H1 (cell line): ENCODE measurements around the gene ARHGEF39. TPM values are rescaled to one million over a fixed set of nuclear protein-coding genes. Genes with fewer than 3 reads are reported as not detected.
"Not testable (repeated sequence)": the region's sequence is repeated elsewhere in the genome, so short reads cannot be mapped to it uniquely, and the experiment has no call there.

Experiments used
- CTCF ChIA-PET: fragments of 300-600 bp; sonication (Branson Sonifier 250); formaldehyde crosslinking; loops from one replicate; lab custom pipeline; 2021; ENCODE audit not compliant: partially characterized antibody; lab: Charles Lee
- POLR2A ChIA-PET: fragments of 300-600 bp; sonication (Branson Sonifier 250); formaldehyde crosslinking; loops from one replicate; lab custom pipeline; 2021; ENCODE audit warnings: inconsistent platforms; ENCODE audit not compliant: partially characterized antibody; lab: Charles Lee
- DNase-seq, 2 experiments: peaks; one replicate each; pipeline versions ENCODE4 v3.0.0 to v3.0.0-alpha.2; 2010 to 2022; ENCODE audit warnings: low spot score in 2 of 2, low read depth in 1 of 2, mixed read lengths in 1 of 2
- FAIRE-seq: peaks from 2 replicates; lab custom pipeline; 2011; peaks lifted over from hg19 to GRCh38; lab: Jason Lieb, UNC
- H2AFZ ChIP-seq: 2 replicates; pipeline ENCODE4 v1.8.1; 2012; ENCODE audit warnings: low read length, inconsistent platforms
- H2AK5ac ChIP-seq: 2 replicates; pipeline ENCODE4 v1.6.1; 2013; ENCODE audit warnings: low read depth, low read length
- H2BK120ac ChIP-seq: replicated peaks from 2 replicates; pipeline ENCODE3; 2013; ENCODE audit warnings: low read depth, low read length, inconsistent platforms
- H2BK12ac ChIP-seq: 2 replicates; pipeline ENCODE4 v1.6.1; 2013; ENCODE audit warnings: low read depth, low read length
- H2BK15ac ChIP-seq: 2 replicates; pipeline ENCODE4 v1.6.1; 2013; ENCODE audit warnings: low read length
- H2BK20ac ChIP-seq: 2 replicates; pipeline ENCODE4 v1.6.1; 2013; ENCODE audit warnings: low read length
- H2BK5ac ChIP-seq: 2 replicates; pipeline ENCODE4 v1.6.1; 2013; ENCODE audit warnings: low read depth, low read length
- H3K14ac ChIP-seq: 2 replicates; pipeline ENCODE4 v1.6.1; 2013; ENCODE audit warnings: inconsistent platforms; ENCODE audit not compliant: insufficient read length
- H3K18ac ChIP-seq: 2 replicates; pipeline ENCODE4 v1.6.1; 2013; ENCODE audit warnings: low read length; ENCODE audit errors: extremely low read depth
- H3K23ac ChIP-seq: 2 replicates; pipeline ENCODE4 v1.6.1; 2013; ENCODE audit warnings: inconsistent platforms; ENCODE audit not compliant: insufficient read length
- H3K23me2 ChIP-seq: 2 replicates; pipeline ENCODE4 v1.6.1; 2013; ENCODE audit warnings: low read depth, low read length
- H3K27ac ChIP-seq: 2 replicates; pipeline ENCODE4 v1.6.1; 2011; ENCODE audit warnings: low read depth, low read length, inconsistent platforms
- H3K27me3 ChIP-seq, 4 experiments: replicated peaks in 1 of 4; 1 replicate in 1 of 4; 2 replicates in 3 of 4; pipeline versions ENCODE4 v1.6.1 to v1.8.1; 2011 to 2013; ENCODE audit warnings: low read length in 3 of 4, mild to moderate bottlenecking in 3 of 4, inconsistent platforms in 2 of 4, mixed read lengths in 2 of 4, moderate library complexity in 1 of 4; ENCODE audit not compliant: control insufficient read depth in 3 of 4, insufficient read depth in 3 of 4; ENCODE audit errors: extremely low read depth in 1 of 4
- H3K36me3 ChIP-seq, 4 experiments: 2 replicates each; pipeline versions ENCODE4 v1.6.1 to v1.8.1; 2011 to 2013; ENCODE audit warnings: mild to moderate bottlenecking in 4 of 4, low read length in 3 of 4, moderate library complexity in 2 of 4, control low read depth in 1 of 4, inconsistent platforms in 1 of 4; ENCODE audit not compliant: insufficient read depth in 4 of 4, control insufficient read depth in 2 of 4
- H3K4ac ChIP-seq: replicated peaks from 2 replicates; pipeline ENCODE3; 2013; ENCODE audit warnings: low read length, low read depth, mixed read lengths, inconsistent platforms; ENCODE audit not compliant: insufficient read length
- H3K4me1 ChIP-seq, 4 experiments: replicated peaks in 1 of 4; 1 replicate in 1 of 4; 2 replicates in 3 of 4; pipeline versions ENCODE4 v1.6.1 to v1.8.1; 2011 to 2013; ENCODE audit warnings: low read length in 3 of 4, inconsistent platforms in 2 of 4, mixed read lengths in 1 of 4; ENCODE audit not compliant: insufficient read depth in 4 of 4, control insufficient read depth in 3 of 4
- H3K4me2 ChIP-seq, 2 experiments: 2 replicates each; pipeline versions ENCODE4 v1.6.1 to v1.8.1; 2011 to 2013; ENCODE audit warnings: low read depth in 2 of 2, low read length in 2 of 2, control low read depth in 1 of 2, inconsistent platforms in 1 of 2, mild to moderate bottlenecking in 1 of 2; ENCODE audit not compliant: insufficient read depth in 1 of 2
- H3K4me3 ChIP-seq, 4 experiments: fragments of 200-600, 300-600 bp in 1 of 4; sonication (generic), shearing (Covaris generic), sonication (Bioruptor Twin) in 1 of 4; 2 replicates each; pipeline versions ENCODE4 v1.5.1 to v1.8.1; 2011 to 2016; ENCODE audit warnings: low read length in 4 of 4, low read depth in 3 of 4, control low read depth in 2 of 4, inconsistent platforms in 2 of 4, mild to moderate bottlenecking in 2 of 4, mixed read lengths in 1 of 4, moderate library complexity in 1 of 4; ENCODE audit not compliant: insufficient read depth in 2 of 4; ENCODE audit errors: extremely low read depth in 1 of 4
- H3K56ac ChIP-seq: replicated peaks from 2 replicates; pipeline ENCODE3; 2013; ENCODE audit warnings: low read depth, mild to moderate bottlenecking, mixed read lengths, low read length, inconsistent platforms; ENCODE audit not compliant: insufficient read length
- H3K79me1 ChIP-seq: 2 replicates; pipeline ENCODE4 v1.6.1; 2013; ENCODE audit warnings: low read depth, low read length, control low read depth
- H3K79me2 ChIP-seq, 2 experiments: 2 replicates each; pipeline versions ENCODE4 v1.6.1 to v1.8.1; 2012 to 2013; ENCODE audit warnings: low read length in 2 of 2, mild to moderate bottlenecking in 2 of 2, inconsistent platforms in 1 of 2; ENCODE audit not compliant: insufficient read depth in 2 of 2, control insufficient read depth in 1 of 2
- H3K9ac ChIP-seq, 4 experiments: replicated peaks in 1 of 4; 1 replicate in 1 of 4; 2 replicates in 3 of 4; pipeline versions ENCODE4 v1.6.1 to v1.8.1; 2011 to 2013; ENCODE audit warnings: low read depth in 3 of 4, low read length in 3 of 4, control low read depth in 2 of 4, mild to moderate bottlenecking in 2 of 4, moderate library complexity in 2 of 4, inconsistent platforms in 1 of 4; ENCODE audit errors: extremely low read depth in 1 of 4
- H3K9me3 ChIP-seq, 2 experiments: 2 replicates each; pipeline versions ENCODE4 v1.6.1 to v1.8.1; 2012 to 2013; ENCODE audit warnings: mild to moderate bottlenecking in 2 of 2, moderate library complexity in 2 of 2, control low read depth in 1 of 2, inconsistent platforms in 1 of 2, low read depth in 1 of 2, low read length in 1 of 2, mixed read lengths in 1 of 2; ENCODE audit not compliant: insufficient read depth in 2 of 2
- H4K20me1 ChIP-seq, 2 experiments: replicated peaks in 1 of 2; 2 replicates each; pipeline versions ENCODE3 to v1.8.1; 2011 to 2013; ENCODE audit warnings: inconsistent platforms in 2 of 2, low read length in 2 of 2, mild to moderate bottlenecking in 1 of 2; ENCODE audit not compliant: insufficient read depth in 2 of 2, control insufficient read depth in 1 of 2
- H4K5ac ChIP-seq: 2 replicates; pipeline ENCODE4 v1.6.1; 2013; ENCODE audit warnings: low read length, low read depth, mixed read lengths, inconsistent platforms; ENCODE audit not compliant: insufficient read length
- H4K8ac ChIP-seq: 2 replicates; pipeline ENCODE4 v1.8.0; 2013; ENCODE audit warnings: mild to moderate bottlenecking, moderate library complexity, low read length, inconsistent platforms; ENCODE audit not compliant: insufficient read depth; ENCODE audit errors: extremely low read depth
- H4K91ac ChIP-seq: replicated peaks from 2 replicates; pipeline ENCODE3; 2013; ENCODE audit warnings: low read length, mixed read lengths, inconsistent platforms; ENCODE audit not compliant: insufficient read length
- WGBS, 2 experiments: shearing (Covaris generic) in 1 of 2; methylation state at CpG; one replicate each; pipeline versions ENCODE4 v1.1.6 to v1.1.7; 2013 to 2015; ENCODE audit warnings: low lambda C conversion rate in 2 of 2, mixed read lengths in 2 of 2, inconsistent platforms in 1 of 2, low coverage in 1 of 2, missing lambda C conversion rate in 1 of 2; ENCODE audit not compliant: insufficient replicate concordance in 2 of 2, insufficient coverage in 1 of 2, insufficient read length in 1 of 2; ENCODE audit errors: extremely low coverage in 1 of 2, missing lambda C conversion rate in 1 of 2; 5-methylcytosine and 5-hydroxymethylcytosine counted together
- polyA plus RNA-seq, 7 experiments: library from polyadenylated mRNA; depleted of rRNA in 3 of 7; stranded (reverse) in 5 of 7; unstranded in 2 of 7; fragments of >200 nt in 5 of 7; fragments of 200-250 nt in 2 of 7; gene quantifications; 1 replicate in 5 of 7; 2 replicates in 1 of 7; 4 replicates in 1 of 7; pipeline versions ENCODE4 v1.2.1 to v1.2.3, GENCODE V29; 2011 to 2013; ENCODE audit warnings: missing spikeins in 2 of 7, mixed read lengths in 2 of 7
- total RNA-seq: library from RNA; stranded (reverse); fragmentation: NEBNext Ultra II Directional; extraction: Animal tissue kit (Norgen Biotek cat#: 25700); gene quantifications from 2 replicates; pipeline ENCODE4 v1.2.1, GENCODE V29; 2021

ARHGEF39 gene
- total and polyA plus RNA-seq, 2 of the 8 experiments (the other 6 are each of a cell fraction or from before 2014, with no cell fraction given), result 18.6 to 18.7 TPM

DNA sequence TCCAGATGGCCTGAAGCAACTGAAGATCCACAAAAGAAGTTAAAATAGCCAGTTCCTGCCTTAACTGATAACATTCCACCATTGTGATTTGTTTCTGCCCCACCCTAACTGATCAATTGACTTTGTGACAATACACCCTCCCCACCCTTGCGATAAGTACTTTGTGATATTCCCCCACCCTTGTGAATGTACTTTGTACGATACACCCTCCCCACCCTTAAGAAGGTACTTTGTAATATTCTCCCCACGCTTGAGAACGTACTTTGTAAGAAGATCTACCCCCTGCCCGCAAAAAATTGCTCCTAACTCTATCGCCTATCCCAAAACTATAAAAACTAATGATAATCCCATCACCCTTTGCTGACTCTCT is 28.1 kb downstream of the ARHGEF39 start:
- H3K79me2 ChIP-seq, H4K5ac ChIP-seq, H3K4me1 ChIP-seq, H3K27me3 ChIP-seq, H2AK5ac ChIP-seq, H3K4me3 ChIP-seq, H4K20me1 ChIP-seq, H3K18ac ChIP-seq, H2BK120ac ChIP-seq, H3K56ac ChIP-seq, H3K23me2 ChIP-seq, H4K8ac ChIP-seq, H4K91ac ChIP-seq, H3K4ac ChIP-seq, H3K23ac ChIP-seq, FAIRE-seq, H3K4me2 ChIP-seq, H2BK20ac ChIP-seq, POLR2A ChIA-PET, H3K27ac ChIP-seq, DNase-seq, H3K9me3 ChIP-seq, CTCF ChIA-PET, H2BK15ac ChIP-seq, H3K9ac ChIP-seq, H2AFZ ChIP-seq, H2BK5ac ChIP-seq, H3K79me1 ChIP-seq, H3K36me3 ChIP-seq, H3K14ac ChIP-seq, H2BK12ac ChIP-seq: not testable (repeated sequence)
- WGBS, 2 experiments, result 91% methylated on average over 6 of the region's 6 CpGs; no CpG with 5 or more reads in 1 of the 2 experiments
